Measurements from ENCODE around the gene SIAH2.

DNA sequence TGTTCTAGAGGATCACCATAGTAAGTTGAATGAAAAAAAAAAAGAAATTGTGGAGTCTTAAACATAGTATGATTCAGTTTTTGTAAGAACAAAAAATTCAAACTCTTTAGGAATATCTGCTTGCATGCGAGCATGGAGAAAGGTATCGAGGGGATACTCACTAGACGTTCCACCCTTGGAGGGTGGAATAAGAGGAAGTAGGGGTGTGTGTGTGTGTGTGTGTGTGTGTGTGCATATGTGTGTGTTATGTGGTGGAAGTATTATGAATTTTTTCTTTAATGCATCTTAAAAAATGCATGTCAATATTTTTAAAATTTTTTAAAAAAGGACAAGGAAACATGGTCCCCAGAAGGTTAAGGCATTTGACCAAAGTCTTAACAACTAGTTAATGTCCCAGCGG is 26.5 kb upstream of the SIAH2 start:
- TF ChIP-seq, protein P1, sequence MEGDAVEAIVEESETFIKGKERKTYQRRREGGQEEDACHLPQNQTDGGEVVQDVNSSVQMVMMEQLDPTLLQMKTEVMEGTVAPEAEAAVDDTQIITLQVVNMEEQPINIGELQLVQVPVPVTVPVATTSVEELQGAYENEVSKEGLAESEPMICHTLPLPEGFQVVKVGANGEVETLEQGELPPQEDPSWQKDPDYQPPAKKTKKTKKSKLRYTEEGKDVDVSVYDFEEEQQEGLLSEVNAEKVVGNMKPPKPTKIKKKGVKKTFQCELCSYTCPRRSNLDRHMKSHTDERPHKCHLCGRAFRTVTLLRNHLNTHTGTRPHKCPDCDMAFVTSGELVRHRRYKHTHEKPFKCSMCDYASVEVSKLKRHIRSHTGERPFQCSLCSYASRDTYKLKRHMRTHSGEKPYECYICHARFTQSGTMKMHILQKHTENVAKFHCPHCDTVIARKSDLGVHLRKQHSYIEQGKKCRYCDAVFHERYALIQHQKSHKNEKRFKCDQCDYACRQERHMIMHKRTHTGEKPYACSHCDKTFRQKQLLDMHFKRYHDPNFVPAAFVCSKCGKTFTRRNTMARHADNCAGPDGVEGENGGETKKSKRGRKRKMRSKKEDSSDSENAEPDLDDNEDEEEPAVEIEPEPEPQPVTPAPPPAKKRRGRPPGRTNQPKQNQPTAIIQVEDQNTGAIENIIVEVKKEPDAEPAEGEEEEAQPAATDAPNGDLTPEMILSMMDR (IDR thresholded peaks at IDR 0.05; ENCODE audit: insufficient read depth, low read length): no peak
- TF ChIP-seq GABPA (IDR thresholded peaks at IDR 0.05; ENCODE audit: low read depth): no peak
- TF ChIP-seq REST (IDR thresholded peaks at IDR 0.05; ENCODE audit: insufficient replicate concordance, low read depth): no peak
- no peak for TF ChIP-seq POLR2AphosphoS5 (IDR thresholded peaks at IDR 0.05; ENCODE audit: low read depth)
